ENCODE results near the gene CAPN5.

The CAPN5 gene

DNA sequence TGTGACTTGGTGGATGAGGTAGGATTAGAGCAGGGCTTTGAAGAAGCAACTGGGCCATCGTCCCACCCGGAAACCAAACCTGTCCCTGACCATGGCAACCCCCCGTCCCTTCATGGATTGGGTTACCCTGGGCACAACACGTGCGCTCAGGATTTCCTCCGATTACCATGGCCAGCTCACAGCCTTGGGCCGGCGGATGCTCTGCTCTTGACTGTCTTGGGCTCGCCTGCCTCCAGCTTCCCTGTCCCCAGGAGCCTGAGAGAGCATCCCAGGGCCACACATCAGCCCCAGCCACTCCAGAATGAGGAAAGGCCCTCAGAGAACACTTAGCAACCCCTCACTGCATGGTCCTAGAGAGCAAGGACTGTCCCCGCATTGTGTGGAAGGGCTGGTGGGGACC, 84.1 kb downstream of the CAPN5 start:
- Histone ChIP-seq H3K9me3 (ENCODE audit: insufficient read depth, low read length) (no peaks in the 10 kb centered on the region), H3K79me2 (ENCODE audit: low read length) (no peaks in the 10 kb centered on the region), H3K4me3 (ENCODE audit: low read length) (no peak overlapping the region), H2AFZ (ENCODE audit: low read depth, low read length) (no peak overlapping the region), H3K27me3 (ENCODE audit: low read depth, low read length) (no peaks in the 10 kb centered on the region), H3K9ac (ENCODE audit: low read length) (no peak overlapping the region), H3K36me3 (replicated peaks; ENCODE audit: low read depth, low read length) (no peaks in the 10 kb centered on the region), H3K27ac (ENCODE audit: low read length) (no peak overlapping the region), H3K4me2 (ENCODE audit: low read length) (no peak overlapping the region), H3K4me1 (ENCODE audit: low read length) (peaks cover 10% of the 10 kb centered on the region; the same call in 1 of the 2 replicates), H4K20me1 (ENCODE audit: insufficient read depth, low read length) (no peaks in the 10 kb centered on the region)
- no peak for TF ChIP-seq EZH2phosphoT487 (IDR thresholded peaks at IDR 0.05; ENCODE audit: low read depth)
- TF ChIP-seq, protein P1, sequence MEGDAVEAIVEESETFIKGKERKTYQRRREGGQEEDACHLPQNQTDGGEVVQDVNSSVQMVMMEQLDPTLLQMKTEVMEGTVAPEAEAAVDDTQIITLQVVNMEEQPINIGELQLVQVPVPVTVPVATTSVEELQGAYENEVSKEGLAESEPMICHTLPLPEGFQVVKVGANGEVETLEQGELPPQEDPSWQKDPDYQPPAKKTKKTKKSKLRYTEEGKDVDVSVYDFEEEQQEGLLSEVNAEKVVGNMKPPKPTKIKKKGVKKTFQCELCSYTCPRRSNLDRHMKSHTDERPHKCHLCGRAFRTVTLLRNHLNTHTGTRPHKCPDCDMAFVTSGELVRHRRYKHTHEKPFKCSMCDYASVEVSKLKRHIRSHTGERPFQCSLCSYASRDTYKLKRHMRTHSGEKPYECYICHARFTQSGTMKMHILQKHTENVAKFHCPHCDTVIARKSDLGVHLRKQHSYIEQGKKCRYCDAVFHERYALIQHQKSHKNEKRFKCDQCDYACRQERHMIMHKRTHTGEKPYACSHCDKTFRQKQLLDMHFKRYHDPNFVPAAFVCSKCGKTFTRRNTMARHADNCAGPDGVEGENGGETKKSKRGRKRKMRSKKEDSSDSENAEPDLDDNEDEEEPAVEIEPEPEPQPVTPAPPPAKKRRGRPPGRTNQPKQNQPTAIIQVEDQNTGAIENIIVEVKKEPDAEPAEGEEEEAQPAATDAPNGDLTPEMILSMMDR (IDR thresholded peaks at IDR 0.05; ENCODE audit: low read depth, low read length): no peak

DNA sequence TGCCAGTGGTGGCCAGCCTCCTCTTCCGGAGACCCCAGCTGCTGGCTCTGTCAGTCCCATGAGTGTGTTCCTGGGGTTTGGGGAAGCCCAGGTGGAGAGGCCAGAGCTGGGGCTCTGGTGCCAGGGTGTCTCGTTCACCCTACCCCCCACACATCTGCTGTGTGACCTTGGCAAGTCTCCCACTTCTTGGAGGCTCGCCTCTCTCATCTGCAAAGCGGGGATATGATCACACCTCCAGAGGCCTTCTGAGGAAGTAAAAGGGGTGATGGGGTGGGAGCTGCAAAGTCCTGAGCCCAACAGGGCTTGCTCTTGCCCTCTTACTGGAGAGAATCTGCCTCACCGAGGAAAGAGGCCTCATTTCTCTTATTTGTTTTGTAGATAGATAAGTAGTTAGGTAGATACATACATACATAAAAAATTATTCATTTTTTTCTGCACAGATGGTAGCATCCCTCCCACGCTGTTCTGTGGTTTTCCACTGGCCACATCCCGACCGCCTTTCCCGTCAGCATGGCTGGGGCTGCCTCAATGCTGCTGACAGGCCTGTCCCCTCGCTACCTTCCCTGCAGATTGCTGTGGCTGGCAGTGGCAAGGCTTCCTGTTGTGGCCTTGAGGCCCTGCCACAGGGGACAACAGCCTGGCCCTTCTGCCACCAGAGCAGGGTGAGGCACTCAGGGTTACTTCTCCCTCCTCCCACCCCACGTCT, 85.2 kb downstream of the CAPN5 start:
- no peak overlapping the region for H2AFZ ChIP-seq (ENCODE audit: low read depth, low read length)
- H3K4me3 ChIP-seq (ENCODE audit: low read length): no peak overlapping the region
- no peak for TF ChIP-seq EZH2phosphoT487 (IDR thresholded peaks at IDR 0.05; ENCODE audit: low read depth)
- TF ChIP-seq, protein P1 (IDR thresholded peaks at IDR 0.05; ENCODE audit: low read depth, low read length): no peak
- H3K27me3 ChIP-seq (ENCODE audit: low read depth, low read length): no peaks in the 10 kb centered on the region
- no peaks in the 10 kb centered on the region for H3K36me3 ChIP-seq (replicated peaks; ENCODE audit: low read depth, low read length)
- H3K79me2 ChIP-seq (ENCODE audit: low read length): no peaks in the 10 kb centered on the region
- no peak overlapping the region for H3K27ac ChIP-seq (ENCODE audit: low read length)
- H3K4me2 ChIP-seq (ENCODE audit: low read length): no peak overlapping the region
- H3K9me3 ChIP-seq (ENCODE audit: insufficient read depth, low read length): no peaks in the 10 kb centered on the region
- H3K9ac ChIP-seq (ENCODE audit: low read length): no peak overlapping the region
- H3K4me1 ChIP-seq (ENCODE audit: low read length): peaks cover 10% of the 10 kb centered on the region; the same call in 1 of the 2 replicates
- no peaks in the 10 kb centered on the region for H4K20me1 ChIP-seq (ENCODE audit: insufficient read depth, low read length)

DNA sequence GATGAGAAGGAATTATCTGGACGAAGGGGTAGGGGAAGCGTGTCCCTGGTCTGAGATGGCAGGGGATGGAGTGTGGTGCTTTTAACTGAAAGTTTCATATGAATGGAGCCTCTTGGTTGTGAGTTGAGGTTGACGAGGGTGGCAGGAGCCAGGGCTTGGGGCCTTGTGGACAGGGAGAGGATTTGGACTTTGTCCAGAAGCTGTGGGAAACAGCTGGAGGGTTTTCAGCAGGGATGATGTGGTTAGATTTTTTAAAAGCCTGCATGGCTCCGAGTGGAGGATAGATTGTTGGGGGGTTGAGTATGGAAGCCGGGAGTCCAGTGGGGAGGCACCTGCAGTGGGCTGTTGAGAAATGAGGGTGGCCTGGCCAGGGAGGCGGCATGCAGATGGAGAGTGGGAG, 86.1 kb downstream of the CAPN5 start:
- no peaks in the 10 kb centered on the region for H3K9me3 ChIP-seq (ENCODE audit: insufficient read depth, low read length)
- no peaks in the 10 kb centered on the region for H4K20me1 ChIP-seq (ENCODE audit: insufficient read depth, low read length)
- no peaks in the 10 kb centered on the region for H3K27me3 ChIP-seq (ENCODE audit: low read depth, low read length)
- H3K79me2 ChIP-seq (ENCODE audit: low read length): no peaks in the 10 kb centered on the region
- H3K4me1 ChIP-seq (ENCODE audit: low read length): peaks cover 4% of the 10 kb centered on the region; the same call in 1 of the 2 replicates
- H3K4me2 ChIP-seq (ENCODE audit: low read length): no peak overlapping the region
- H3K9ac ChIP-seq (ENCODE audit: low read length): no peak overlapping the region
- H2AFZ ChIP-seq (ENCODE audit: low read depth, low read length): no peak overlapping the region
- H3K36me3 ChIP-seq (replicated peaks; ENCODE audit: low read depth, low read length): no peaks in the 10 kb centered on the region
- no peak overlapping the region for H3K4me3 ChIP-seq (ENCODE audit: low read length)
- H3K27ac ChIP-seq (ENCODE audit: low read length): no peak overlapping the region
- TF ChIP-seq, protein P1 (IDR thresholded peaks at IDR 0.05; ENCODE audit: low read depth, low read length): no peak
- TF ChIP-seq EZH2phosphoT487 (IDR thresholded peaks at IDR 0.05; ENCODE audit: low read depth): no peak

DNA sequence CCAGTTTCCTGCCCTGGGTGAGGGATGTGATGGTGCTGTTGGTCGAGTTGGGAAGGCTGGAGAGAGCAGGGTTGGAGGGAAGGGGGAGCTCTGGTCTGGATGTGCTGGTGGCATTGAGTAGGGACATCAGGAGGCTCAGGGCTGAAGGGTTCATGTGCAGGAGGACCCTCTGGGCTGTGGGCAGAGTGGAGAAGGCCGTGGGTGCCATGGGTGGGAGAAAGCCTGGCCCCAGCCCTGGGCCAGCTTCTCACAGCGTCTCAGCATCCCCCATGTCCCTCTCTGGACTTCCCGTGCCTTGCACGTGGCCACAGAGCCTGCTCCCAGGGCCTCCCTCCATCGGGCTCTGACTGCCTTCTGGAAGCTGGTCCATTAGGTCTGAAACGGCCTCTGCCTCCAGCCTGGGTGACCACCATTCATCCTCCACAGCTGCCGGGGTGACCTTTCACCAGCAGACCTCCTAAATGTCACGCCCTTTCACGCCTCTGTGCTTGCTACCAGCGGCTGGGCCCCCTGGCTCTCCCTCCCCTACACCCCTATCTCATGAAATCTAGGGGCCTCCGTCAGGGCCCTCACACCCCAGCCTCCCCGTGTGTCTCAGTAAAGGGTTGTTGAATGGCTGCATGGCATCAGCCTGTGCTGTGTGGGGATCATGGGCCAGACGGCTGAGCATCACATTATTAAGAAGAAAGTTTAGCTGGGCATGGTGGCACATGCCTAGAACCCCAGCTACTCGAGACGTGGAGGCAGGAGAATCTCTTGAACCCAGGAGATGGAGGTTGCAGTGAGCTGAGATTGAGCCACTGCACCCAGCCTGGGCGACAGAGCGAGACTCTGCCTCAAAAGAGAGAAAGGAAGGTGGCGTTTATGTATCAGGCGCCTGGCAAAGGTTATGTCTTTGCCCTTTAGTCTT, 86.8 kb downstream of the CAPN5 start:
- no peaks in the 10 kb centered on the region for H3K9me3 ChIP-seq (ENCODE audit: insufficient read depth, low read length)
- no peak overlapping the region for H3K9ac ChIP-seq (ENCODE audit: low read length)
- no peaks in the 10 kb centered on the region for H3K4me1 ChIP-seq (ENCODE audit: low read length)
- no peak overlapping the region for H2AFZ ChIP-seq (ENCODE audit: low read depth, low read length)
- no peaks in the 10 kb centered on the region for H4K20me1 ChIP-seq (ENCODE audit: insufficient read depth, low read length)
- no peak overlapping the region for H3K27ac ChIP-seq (ENCODE audit: low read length)
- no peak overlapping the region for H3K4me2 ChIP-seq (ENCODE audit: low read length)
- H3K36me3 ChIP-seq (replicated peaks; ENCODE audit: low read depth, low read length): no peaks in the 10 kb centered on the region
- no peaks in the 10 kb centered on the region for H3K27me3 ChIP-seq (ENCODE audit: low read depth, low read length)
- TF ChIP-seq, protein P1 (IDR thresholded peaks at IDR 0.05; ENCODE audit: low read depth, low read length): no peak
- no peak for TF ChIP-seq EZH2phosphoT487 (IDR thresholded peaks at IDR 0.05; ENCODE audit: low read depth)
- no peak overlapping the region for H3K4me3 ChIP-seq (ENCODE audit: low read length)
- no peaks in the 10 kb centered on the region for H3K79me2 ChIP-seq (ENCODE audit: low read length)

Measured in OCI-LY3 (cell line).